Esophagus muscularis mucosa (tissue), 4 donors: ENCODE results near the gene NKAIN4. TPM values are rescaled to one million over a fixed set of nuclear protein-coding genes. Genes with fewer than 3 reads are reported as not detected.

Source experiments
- DNase-seq: peaks from one replicate; pipeline ENCODE4 v3.0.0-alpha.2; 2017; ENCODE audit errors: extremely low spot score
- H3K27ac ChIP-seq, 4 donors: fragments of 200-600 bp; sonication (generic); replicated peaks in 1 of 4; 1 replicate in 3 of 4; 2 replicates in 1 of 4; pipeline ENCODE4 v1.5.1; 2016 to 2019; ENCODE audit warnings: mild to moderate bottlenecking in 1 of 4
- H3K27me3 ChIP-seq, 4 donors: fragments of 200-600 bp; sonication (generic); one replicate each; pipeline versions ENCODE4 v1.5.1 to v1.6.0; 2016 to 2019
- H3K36me3 ChIP-seq, 4 donors: fragments of 200-600 bp; sonication (generic); one replicate each; pipeline ENCODE4 v1.5.1; 2016 to 2019
- H3K4me1 ChIP-seq, 4 donors: fragments of 200-600 bp; sonication (generic); one replicate each; pipeline ENCODE4 v1.5.1; 2016 to 2019
- H3K4me3 ChIP-seq, 4 donors: fragments of 200-600 bp; sonication (generic); 1 replicate in 2 of 4; 2 replicates in 2 of 4; pipeline ENCODE4 v1.5.1; 2016 to 2019; ENCODE audit warnings: mild to moderate bottlenecking in 4 of 4, moderate library complexity in 1 of 4
- H3K9me3 ChIP-seq, 4 donors: fragments of 200-600 bp; sonication (generic); 1 replicate in 3 of 4; 2 replicates in 1 of 4; pipeline ENCODE4 v1.5.1; 2016 to 2019
- EP300 ChIP-seq: sonication (generic); formaldehyde crosslinking; IDR thresholded peaks from one replicate; pipeline ENCODE4 v1.6.1; 2017; ENCODE audit warnings: antibody characterized with exemption
- POLR2A ChIP-seq: fragments of 450-650 bp; IDR thresholded peaks from one replicate; pipeline ENCODE4 v1.6.1; 2017; ENCODE audit warnings: antibody characterized with exemption, moderate library complexity, mild to moderate bottlenecking, low read depth
- POLR2AphosphoS5 ChIP-seq, 2 donors: sonication (generic); formaldehyde crosslinking; IDR thresholded peaks; one replicate each; pipeline ENCODE4 v1.6.1; 2017; ENCODE audit warnings: antibody characterized with exemption in 2 of 2
- WGBS: methylation state at CpG from one replicate; pipeline ENCODE4 v1.1.5; 2018; 5-methylcytosine and 5-hydroxymethylcytosine counted together
- intact Hi-C: fragments of 100-400 bp; cut with DNase I; formaldehyde crosslinking; loops from one replicate; pipeline ENCODE4 v1.15.1; 2023
- total RNA-seq, 4 donors: library from RNA; depleted of rRNA; stranded (reverse); fragments of >200 nt; gene quantifications; one replicate each; pipeline versions ENCODE4 v1.1.0 to v1.2.1, GENCODE V29; 2016
- TF ChIP-seq, protein P1 (sequence below), 3 experiments: fragments of 200-600 bp in 2 of 3; fragments of 450-650 bp in 1 of 3; sonication (generic) in 2 of 3; IDR thresholded peaks; one replicate each; pipeline ENCODE4 v1.5.1; 2017 to 2019; ENCODE audit warnings: antibody characterized with exemption in 3 of 3, mild to moderate bottlenecking in 2 of 3, moderate library complexity in 1 of 3

Gene NKAIN4
- total RNA-seq, 4 donors from 2014 or later, result 0.17 to 0.45 TPM; not detected in 2

DNA sequence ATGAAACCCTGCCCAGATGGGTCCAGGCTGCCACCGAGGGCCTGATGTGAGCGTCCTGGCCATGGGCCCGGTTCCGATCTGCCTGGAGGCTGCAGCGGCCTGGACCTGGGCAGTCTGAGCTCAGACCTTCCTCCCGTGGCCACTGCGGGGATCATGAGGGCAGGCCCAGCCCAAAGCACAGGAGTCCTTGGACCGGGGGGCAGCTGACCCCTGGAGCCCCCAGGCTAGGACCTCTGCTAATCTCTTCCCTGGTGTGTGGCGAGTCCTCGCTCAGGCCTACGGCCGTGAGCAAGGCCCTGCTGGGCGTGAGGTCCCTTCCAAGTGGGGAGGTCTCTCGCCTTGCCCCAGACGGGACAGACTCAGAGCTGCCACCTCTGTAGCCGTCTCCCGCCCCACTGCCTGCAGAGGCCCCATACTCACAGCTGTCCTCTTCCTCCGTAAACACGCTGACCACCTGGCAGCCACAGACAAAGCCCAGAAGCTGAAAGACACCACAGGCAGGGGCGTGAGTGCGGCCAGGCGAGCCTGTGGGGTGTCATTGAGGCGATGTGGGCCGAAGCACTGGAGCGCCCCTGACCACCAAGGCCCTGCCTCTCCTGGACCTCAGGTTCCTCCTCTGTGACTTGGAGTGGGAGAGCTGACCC, 10.5 kb downstream of the NKAIN4 start:
- TF ChIP-seq, protein P1, sequence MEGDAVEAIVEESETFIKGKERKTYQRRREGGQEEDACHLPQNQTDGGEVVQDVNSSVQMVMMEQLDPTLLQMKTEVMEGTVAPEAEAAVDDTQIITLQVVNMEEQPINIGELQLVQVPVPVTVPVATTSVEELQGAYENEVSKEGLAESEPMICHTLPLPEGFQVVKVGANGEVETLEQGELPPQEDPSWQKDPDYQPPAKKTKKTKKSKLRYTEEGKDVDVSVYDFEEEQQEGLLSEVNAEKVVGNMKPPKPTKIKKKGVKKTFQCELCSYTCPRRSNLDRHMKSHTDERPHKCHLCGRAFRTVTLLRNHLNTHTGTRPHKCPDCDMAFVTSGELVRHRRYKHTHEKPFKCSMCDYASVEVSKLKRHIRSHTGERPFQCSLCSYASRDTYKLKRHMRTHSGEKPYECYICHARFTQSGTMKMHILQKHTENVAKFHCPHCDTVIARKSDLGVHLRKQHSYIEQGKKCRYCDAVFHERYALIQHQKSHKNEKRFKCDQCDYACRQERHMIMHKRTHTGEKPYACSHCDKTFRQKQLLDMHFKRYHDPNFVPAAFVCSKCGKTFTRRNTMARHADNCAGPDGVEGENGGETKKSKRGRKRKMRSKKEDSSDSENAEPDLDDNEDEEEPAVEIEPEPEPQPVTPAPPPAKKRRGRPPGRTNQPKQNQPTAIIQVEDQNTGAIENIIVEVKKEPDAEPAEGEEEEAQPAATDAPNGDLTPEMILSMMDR (IDR thresholded peaks at IDR 0.05), result no peak
- TF ChIP-seq POLR2AphosphoS5 (IDR thresholded peaks at IDR 0.05) (no peak), EP300 (no peak), POLR2A (no peak)
- no peaks in the 10 kb centered on the region for H3K9me3 ChIP-seq
- no peak overlapping the region for H3K4me3 ChIP-seq
- 77% methylated on average over 3 of the region's 25 CpGs for WGBS
- no peaks in the 10 kb centered on the region for H3K36me3 ChIP-seq
- H3K4me1 ChIP-seq, result peaks cover 0 to 4% (median 0%) of the 10 kb centered on the region in 4 donors
- H3K27ac ChIP-seq, result no peak overlapping the region
- intact Hi-C loops, result no loop called here
- no peak for DNase-seq
- peaks cover 0 to 91% (median 0%) of the 10 kb centered on the region in 4 donors for H3K27me3 ChIP-seq

DNA sequence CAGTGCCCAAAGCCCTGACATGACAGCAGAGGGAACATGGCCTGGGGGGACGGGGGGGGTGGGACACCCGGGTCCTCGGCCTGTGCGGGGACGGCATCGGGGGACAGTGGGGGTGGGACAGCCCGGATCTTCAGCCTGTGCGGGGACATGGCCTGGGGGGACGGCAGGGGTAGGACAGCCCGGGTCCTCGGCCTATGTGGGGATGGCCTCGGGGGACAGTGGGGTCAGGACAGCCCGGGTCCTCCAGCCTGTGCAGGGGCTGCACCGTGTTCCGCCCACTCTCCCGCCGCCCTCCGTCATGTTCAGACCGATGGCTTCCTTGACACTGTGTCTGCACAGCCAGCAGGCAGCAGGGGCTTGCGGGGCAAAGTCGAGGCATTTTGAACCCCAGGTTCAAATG, 11.5 kb downstream of the NKAIN4 start:
- TF ChIP-seq, protein P1 (IDR thresholded peaks at IDR 0.05), result no peak
- TF ChIP-seq EP300, result no peak
- no peak for TF ChIP-seq POLR2AphosphoS5 (IDR thresholded peaks at IDR 0.05)
- no peak for TF ChIP-seq POLR2A
- no peak for DNase-seq
- Histone ChIP-seq H3K27me3 (peaks cover 0 to 91% (median 0%) of the 10 kb centered on the region in 4 donors), H3K27ac (no peak overlapping the region), H3K9me3 (no peaks in the 10 kb centered on the region), H3K4me1 (peaks cover 0 to 4% (median 0%) of the 10 kb centered on the region in 4 donors), H3K36me3 (no peaks in the 10 kb centered on the region), H3K4me3 (no peak overlapping the region)
- 82% methylated on average over 18 of the region's 21 CpGs for WGBS
- intact Hi-C loops, result no loop called here

DNA sequence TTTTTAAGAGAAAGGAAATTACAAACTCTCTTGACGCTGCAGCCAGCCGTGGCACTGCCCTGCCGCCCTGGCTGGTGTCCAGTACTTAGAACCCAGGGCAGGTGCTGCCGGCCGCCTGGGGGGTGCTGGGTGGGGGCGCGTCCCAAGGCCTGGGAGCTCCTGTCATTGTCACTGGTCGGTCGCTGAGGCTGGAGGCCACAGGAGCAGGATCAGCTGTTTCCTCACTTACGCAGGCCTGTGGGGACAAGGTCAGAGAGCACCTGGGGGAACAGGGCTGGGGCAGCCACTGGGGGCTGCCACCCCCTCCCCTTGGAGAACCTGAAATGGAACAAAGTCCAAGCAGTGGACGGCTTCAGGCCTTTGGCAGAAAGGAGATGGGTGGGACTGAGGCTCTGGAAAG, 13.0 kb downstream of the NKAIN4 start:
- H3K4me3 ChIP-seq, result no peak overlapping the region
- no peaks in the 10 kb centered on the region for H3K9me3 ChIP-seq
- no peak overlapping the region for H3K27ac ChIP-seq
- WGBS, result 57% methylated on average over 7 of the region's 11 CpGs
- no peaks in the 10 kb centered on the region for H3K36me3 ChIP-seq
- DNase-seq, result no peak
- H3K27me3 ChIP-seq, result peaks cover 0 to 90% (median 1%) of the 10 kb centered on the region in 4 donors
- no peaks in the 10 kb centered on the region for H3K4me1 ChIP-seq
- intact Hi-C loops, result no loop called here
- TF ChIP-seq POLR2A (no peak), POLR2AphosphoS5 (IDR thresholded peaks at IDR 0.05) (no peak), EP300 (no peak)
- TF ChIP-seq, protein P1 (IDR thresholded peaks at IDR 0.05), result no peak

DNA sequence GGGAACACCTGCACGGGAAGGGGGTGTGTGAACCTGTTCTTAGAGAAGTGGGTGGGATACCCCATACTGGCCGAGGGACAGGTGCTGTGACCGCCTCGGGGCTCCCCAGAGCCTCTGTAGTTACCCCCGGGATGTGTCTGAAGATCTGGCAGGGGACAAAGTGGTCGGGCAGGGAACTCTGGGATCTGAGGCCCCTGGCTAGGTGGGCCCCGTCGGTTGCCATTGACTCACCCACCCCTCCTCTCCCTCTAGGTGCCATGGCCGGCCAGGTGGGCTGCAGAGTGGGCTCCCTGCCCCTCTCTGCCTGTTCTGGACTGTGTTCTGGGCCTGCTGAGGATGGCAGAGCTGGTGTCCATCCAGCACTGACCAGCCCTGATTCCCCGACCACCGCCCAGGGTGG, 14.3 kb downstream of the NKAIN4 start:
- H3K27me3 ChIP-seq, result peaks cover 0 to 92% (median 2%) of the 10 kb centered on the region in 4 donors
- WGBS, result 81% methylated on average over 5 of the region's 11 CpGs
- no peaks in the 10 kb centered on the region for H3K36me3 ChIP-seq
- no peak for DNase-seq
- no peaks in the 10 kb centered on the region for H3K9me3 ChIP-seq
- H3K27ac ChIP-seq, result no peak overlapping the region
- no peak overlapping the region for H3K4me3 ChIP-seq
- intact Hi-C loops, result no loop called here
- TF ChIP-seq POLR2AphosphoS5 (IDR thresholded peaks at IDR 0.05) (no peak), EP300 (no peak), POLR2A (no peak)
- TF ChIP-seq, protein P1 (IDR thresholded peaks at IDR 0.05), result no peak
- H3K4me1 ChIP-seq, result no peaks in the 10 kb centered on the region

DNA sequence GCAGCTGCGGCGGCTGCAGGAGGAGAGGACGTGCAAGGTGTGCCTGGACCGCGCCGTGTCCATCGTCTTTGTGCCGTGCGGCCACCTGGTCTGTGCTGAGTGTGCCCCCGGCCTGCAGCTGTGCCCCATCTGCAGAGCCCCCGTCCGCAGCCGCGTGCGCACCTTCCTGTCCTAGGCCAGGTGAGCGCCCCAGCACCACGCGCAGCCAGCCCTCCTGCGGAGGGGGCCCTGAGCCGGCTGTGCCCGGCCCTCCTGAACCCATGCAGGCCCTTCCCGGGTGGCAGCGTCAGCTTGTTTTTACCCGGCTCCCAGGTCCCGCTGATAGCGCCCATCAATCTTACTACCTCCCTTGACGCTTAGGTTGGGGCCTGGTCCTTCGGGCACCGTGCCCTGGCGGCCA, 14.8 kb downstream of the NKAIN4 start:
- H3K27ac ChIP-seq, result no peak overlapping the region
- intact Hi-C loops, result no loop called here
- H3K4me1 ChIP-seq, result no peaks in the 10 kb centered on the region
- no peak overlapping the region for H3K4me3 ChIP-seq
- TF ChIP-seq POLR2AphosphoS5 (IDR thresholded peaks at IDR 0.05) (no peak), EP300 (no peak), POLR2A (no peak)
- TF ChIP-seq, protein P1 (IDR thresholded peaks at IDR 0.05), result no peak
- no peaks in the 10 kb centered on the region for H3K36me3 ChIP-seq
- WGBS, result 72% methylated on average over 13 of the region's 30 CpGs
- peaks cover 0 to 92% (median 5%) of the 10 kb centered on the region in 4 donors for H3K27me3 ChIP-seq
- no peak for DNase-seq
- H3K9me3 ChIP-seq, result no peaks in the 10 kb centered on the region
